ENCODE measurements around the gene MMP2.

MMP2 gene

DNA sequence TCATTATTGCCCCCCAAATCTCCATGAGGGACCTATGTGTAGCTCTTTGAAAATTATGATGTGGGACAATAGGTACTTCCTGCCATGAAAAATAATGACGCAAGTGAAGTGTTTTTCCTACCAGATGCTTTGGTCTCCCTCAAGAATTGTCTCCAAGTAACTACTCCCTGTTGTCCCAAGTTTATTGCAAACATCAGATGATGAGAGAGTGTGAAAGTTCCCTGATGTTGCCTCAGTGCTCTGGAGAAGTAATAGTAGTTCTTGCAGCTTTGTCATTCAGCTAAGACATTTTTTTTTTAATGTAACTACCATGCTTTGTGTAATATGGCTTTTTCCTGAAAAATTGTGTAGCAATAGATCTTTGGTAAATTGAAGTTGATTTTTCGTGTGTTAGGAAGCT, 50.0 kb downstream of the MMP2 start:
- TF ChIP-seq EZH2phosphoT487 (conservative IDR thresholded peaks at IDR 0.05; ENCODE audit: low read length), result no peak
- TF ChIP-seq, protein P1, sequence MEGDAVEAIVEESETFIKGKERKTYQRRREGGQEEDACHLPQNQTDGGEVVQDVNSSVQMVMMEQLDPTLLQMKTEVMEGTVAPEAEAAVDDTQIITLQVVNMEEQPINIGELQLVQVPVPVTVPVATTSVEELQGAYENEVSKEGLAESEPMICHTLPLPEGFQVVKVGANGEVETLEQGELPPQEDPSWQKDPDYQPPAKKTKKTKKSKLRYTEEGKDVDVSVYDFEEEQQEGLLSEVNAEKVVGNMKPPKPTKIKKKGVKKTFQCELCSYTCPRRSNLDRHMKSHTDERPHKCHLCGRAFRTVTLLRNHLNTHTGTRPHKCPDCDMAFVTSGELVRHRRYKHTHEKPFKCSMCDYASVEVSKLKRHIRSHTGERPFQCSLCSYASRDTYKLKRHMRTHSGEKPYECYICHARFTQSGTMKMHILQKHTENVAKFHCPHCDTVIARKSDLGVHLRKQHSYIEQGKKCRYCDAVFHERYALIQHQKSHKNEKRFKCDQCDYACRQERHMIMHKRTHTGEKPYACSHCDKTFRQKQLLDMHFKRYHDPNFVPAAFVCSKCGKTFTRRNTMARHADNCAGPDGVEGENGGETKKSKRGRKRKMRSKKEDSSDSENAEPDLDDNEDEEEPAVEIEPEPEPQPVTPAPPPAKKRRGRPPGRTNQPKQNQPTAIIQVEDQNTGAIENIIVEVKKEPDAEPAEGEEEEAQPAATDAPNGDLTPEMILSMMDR (IDR thresholded peaks at IDR 0.05; ENCODE audit: insufficient read depth, low read length, poor library complexity, severe bottlenecking), result no peak
- H3F3A ChIP-seq (ENCODE audit: insufficient read depth), result no peaks in the 10 kb centered on the region
- no peaks in the 10 kb centered on the region for H3K9me2 ChIP-seq (replicated peaks; ENCODE audit: insufficient read depth, low read length)
- H3K27me3 ChIP-seq (ENCODE audit: low read length), result no peaks in the 10 kb centered on the region
- H2AFZ ChIP-seq (ENCODE audit: low read depth, low read length, severe bottlenecking), result no peak overlapping the region
- no peak overlapping the region for H3K4me3 ChIP-seq (ENCODE audit: insufficient read depth, low read length, poor library complexity, severe bottlenecking)
- no peak overlapping the region for H3K27ac ChIP-seq (ENCODE audit: low read depth, low read length)
- no peaks in the 10 kb centered on the region for H3K9me3 ChIP-seq (ENCODE audit: insufficient read depth, low read length)
- no peaks in the 10 kb centered on the region for H3K79me2 ChIP-seq (ENCODE audit: insufficient read depth, low read length)
- no peaks in the 10 kb centered on the region for H3K36me3 ChIP-seq (ENCODE audit: low read length)
- no peak overlapping the region for H3K4me2 ChIP-seq (ENCODE audit: low read depth, low read length, poor library complexity, severe bottlenecking)
- no peaks in the 10 kb centered on the region for H4K20me1 ChIP-seq (ENCODE audit: low read depth, low read length)
- no peak overlapping the region for H3K9ac ChIP-seq (ENCODE audit: low read length)

DNA sequence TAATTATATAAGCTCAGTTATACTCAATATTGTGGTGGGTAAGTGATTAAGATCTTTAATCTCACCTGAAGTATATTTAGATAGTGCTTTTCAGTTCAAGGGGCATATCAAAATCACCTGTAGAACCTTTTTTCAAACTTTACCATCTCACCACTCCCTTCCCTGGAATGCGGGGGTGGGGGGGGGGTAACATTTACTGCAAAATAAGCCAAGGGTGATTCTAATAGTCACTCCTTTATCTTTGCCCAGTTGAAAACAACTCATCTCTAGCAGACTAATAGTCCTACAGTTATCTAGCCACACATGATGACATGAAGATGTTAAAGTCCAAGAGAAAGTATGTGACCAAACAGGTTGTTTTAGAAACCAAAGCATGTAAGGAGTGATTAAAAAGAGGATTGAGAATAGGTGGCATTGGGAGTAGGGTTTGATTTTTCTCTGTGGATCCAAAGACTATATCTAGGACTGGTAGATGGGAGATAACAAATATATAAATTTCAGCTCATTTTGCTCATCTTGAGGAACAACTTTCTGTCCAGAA, 51.4 kb downstream of the MMP2 start:
- H3K27ac ChIP-seq (ENCODE audit: low read depth, low read length), result no peak overlapping the region
- no peaks in the 10 kb centered on the region for H3K9me3 ChIP-seq (ENCODE audit: insufficient read depth, low read length)
- TF ChIP-seq EZH2phosphoT487 (conservative IDR thresholded peaks at IDR 0.05; ENCODE audit: low read length), result no peak
- TF ChIP-seq, protein P1 (IDR thresholded peaks at IDR 0.05; ENCODE audit: insufficient read depth, low read length, poor library complexity, severe bottlenecking), result no peak
- no peaks in the 10 kb centered on the region for H4K20me1 ChIP-seq (ENCODE audit: low read depth, low read length)
- no peak overlapping the region for H3K4me3 ChIP-seq (ENCODE audit: insufficient read depth, low read length, poor library complexity, severe bottlenecking)
- H2AFZ ChIP-seq (ENCODE audit: low read depth, low read length, severe bottlenecking), result no peak overlapping the region
- H3K9me2 ChIP-seq (replicated peaks; ENCODE audit: insufficient read depth, low read length), result no peaks in the 10 kb centered on the region
- H3K36me3 ChIP-seq (ENCODE audit: low read length), result no peaks in the 10 kb centered on the region
- H3K79me2 ChIP-seq (ENCODE audit: insufficient read depth, low read length), result no peaks in the 10 kb centered on the region
- no peaks in the 10 kb centered on the region for H3K27me3 ChIP-seq (ENCODE audit: low read length)
- no peak overlapping the region for H3K9ac ChIP-seq (ENCODE audit: low read length)
- no peak overlapping the region for H3K4me2 ChIP-seq (ENCODE audit: low read depth, low read length, poor library complexity, severe bottlenecking)
- H3F3A ChIP-seq (ENCODE audit: insufficient read depth), result no peaks in the 10 kb centered on the region

DNA sequence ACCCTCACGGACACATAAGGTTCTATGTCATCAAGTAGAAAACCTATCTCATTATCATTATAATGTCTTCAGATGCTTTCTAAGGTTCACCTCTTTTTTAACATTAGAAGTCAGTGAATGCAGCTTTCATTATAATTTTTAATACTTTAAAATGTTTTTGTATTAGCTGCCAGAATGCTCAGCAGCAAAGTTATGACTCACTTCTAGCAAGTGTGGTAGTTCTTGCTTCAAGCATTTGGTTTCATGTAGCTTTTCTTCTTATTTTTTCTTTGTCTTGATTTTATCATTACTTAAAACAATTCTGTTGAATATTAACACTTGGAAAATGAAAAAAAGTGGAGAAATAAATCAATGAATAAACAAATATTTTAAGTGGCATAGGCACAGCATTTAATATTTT, 53.2 kb downstream of the MMP2 start:
- Histone ChIP-seq H3K27me3 (ENCODE audit: low read length) (no peaks in the 10 kb centered on the region), H3K9ac (ENCODE audit: low read length) (no peak overlapping the region), H3K36me3 (ENCODE audit: low read length) (no peaks in the 10 kb centered on the region), H3K9me2 (replicated peaks; ENCODE audit: insufficient read depth, low read length) (no peaks in the 10 kb centered on the region), H3K79me2 (ENCODE audit: insufficient read depth, low read length) (no peaks in the 10 kb centered on the region), H3K4me2 (ENCODE audit: low read depth, low read length, poor library complexity, severe bottlenecking) (no peak overlapping the region), H3K27ac (ENCODE audit: low read depth, low read length) (no peak overlapping the region), H3K9me3 (ENCODE audit: insufficient read depth, low read length) (no peaks in the 10 kb centered on the region), H3K4me3 (ENCODE audit: insufficient read depth, low read length, poor library complexity, severe bottlenecking) (no peak overlapping the region), H4K20me1 (ENCODE audit: low read depth, low read length) (no peaks in the 10 kb centered on the region), H2AFZ (ENCODE audit: low read depth, low read length, severe bottlenecking) (no peak overlapping the region), H3F3A (ENCODE audit: insufficient read depth) (no peaks in the 10 kb centered on the region)
- no peak for TF ChIP-seq EZH2phosphoT487 (conservative IDR thresholded peaks at IDR 0.05; ENCODE audit: low read length)
- TF ChIP-seq, protein P1 (IDR thresholded peaks at IDR 0.05; ENCODE audit: insufficient read depth, low read length, poor library complexity, severe bottlenecking), result no peak
